ENCODE measurements around the gene ATP23.

- TF ChIP-seq, protein P1, sequence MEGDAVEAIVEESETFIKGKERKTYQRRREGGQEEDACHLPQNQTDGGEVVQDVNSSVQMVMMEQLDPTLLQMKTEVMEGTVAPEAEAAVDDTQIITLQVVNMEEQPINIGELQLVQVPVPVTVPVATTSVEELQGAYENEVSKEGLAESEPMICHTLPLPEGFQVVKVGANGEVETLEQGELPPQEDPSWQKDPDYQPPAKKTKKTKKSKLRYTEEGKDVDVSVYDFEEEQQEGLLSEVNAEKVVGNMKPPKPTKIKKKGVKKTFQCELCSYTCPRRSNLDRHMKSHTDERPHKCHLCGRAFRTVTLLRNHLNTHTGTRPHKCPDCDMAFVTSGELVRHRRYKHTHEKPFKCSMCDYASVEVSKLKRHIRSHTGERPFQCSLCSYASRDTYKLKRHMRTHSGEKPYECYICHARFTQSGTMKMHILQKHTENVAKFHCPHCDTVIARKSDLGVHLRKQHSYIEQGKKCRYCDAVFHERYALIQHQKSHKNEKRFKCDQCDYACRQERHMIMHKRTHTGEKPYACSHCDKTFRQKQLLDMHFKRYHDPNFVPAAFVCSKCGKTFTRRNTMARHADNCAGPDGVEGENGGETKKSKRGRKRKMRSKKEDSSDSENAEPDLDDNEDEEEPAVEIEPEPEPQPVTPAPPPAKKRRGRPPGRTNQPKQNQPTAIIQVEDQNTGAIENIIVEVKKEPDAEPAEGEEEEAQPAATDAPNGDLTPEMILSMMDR (conservative IDR thresholded peaks at IDR 0.05; ENCODE audit: low read length): no peak
- TF ChIP-seq EZH2phosphoT487 (IDR thresholded peaks at IDR 0.05; ENCODE audit: borderline replicate concordance, low read depth, low read length): no peak
Measured at GRCh38 chr12:57993834-57994233, 52.5 kb downstream of the ATP23 start.
